ENCODE data around the gene TRHDE. TPM values are rescaled to one million over a fixed set of nuclear protein-coding genes. Genes with fewer than 3 reads are reported as not detected.
"Not testable (repeated sequence)": the region's sequence is repeated elsewhere in the genome, so short reads cannot be mapped to it uniquely, and the experiment has no call there.

The TRHDE gene
- total RNA-seq, 1 donor = 33.7 TPM

GRCh38 chr12:72692338-72692737, 420.2 kb downstream of the TRHDE start:
- TF ChIP-seq CTCF (IDR thresholded peaks at IDR 0.05; ENCODE audit: insufficient read depth, low read depth, low read length) = no peak
- DNase-seq (ENCODE audit: low read depth) = no peak
- H3K4me3 ChIP-seq (ENCODE audit: low read depth, low read length) = no peak overlapping the region

- no peak for TF ChIP-seq CTCF (IDR thresholded peaks at IDR 0.05; ENCODE audit: insufficient read depth, low read depth, low read length)
- no peak overlapping the region for H3K4me3 ChIP-seq (ENCODE audit: low read depth, low read length)
- DNase-seq (ENCODE audit: low read depth) = no peak
These were observed 422.0 kb downstream of the TRHDE start for GRCh38 chr12:72694193-72694592.

GRCh38 chr12:72699362-72699761, 427.2 kb downstream of the TRHDE start:
- TF ChIP-seq CTCF (IDR thresholded peaks at IDR 0.05; ENCODE audit: insufficient read depth, low read depth, low read length) = no peak
- no peak for DNase-seq (ENCODE audit: low read depth)
- no peak overlapping the region for H3K4me3 ChIP-seq (ENCODE audit: low read depth, low read length)

GRCh38 chr12:72712025-72712424, 439.9 kb downstream of the TRHDE start:
- not testable (repeated sequence) for DNase-seq (ENCODE audit: low read depth); H3K4me3 ChIP-seq (ENCODE audit: low read depth, low read length)

- H3K4me3 ChIP-seq (ENCODE audit: low read depth, low read length) = no peak overlapping the region
- DNase-seq (ENCODE audit: low read depth) = no peak
- no peak for TF ChIP-seq CTCF (IDR thresholded peaks at IDR 0.05; ENCODE audit: insufficient read depth, low read depth, low read length)
These were observed 444.1 kb downstream of the TRHDE start for GRCh38 chr12:72716221-72716620.

- DNase-seq (ENCODE audit: low read depth) = no peak
- no peak for TF ChIP-seq CTCF (IDR thresholded peaks at IDR 0.05; ENCODE audit: insufficient read depth, low read depth, low read length)
- H3K4me3 ChIP-seq (ENCODE audit: low read depth, low read length) = no peak overlapping the region
These were observed 444.9 kb downstream of the TRHDE start for GRCh38 chr12:72717036-72717435.

Data from fibroblast of villous mesenchyme (primary cell).